Neural crest cell (in vitro differentiated cells): Measurements from ENCODE around the gene HOXD8. TPM values are rescaled to one million over a fixed set of nuclear protein-coding genes. Genes with fewer than 3 reads are reported as not detected.

ENCODE experiments used
- DNase-seq: peaks from one replicate; pipeline ENCODE4 v3.0.0; 2021; ENCODE audit warnings: low read depth, mixed read lengths, low spot score
- H3K27ac Mint-ChIP-seq: one replicate; pipeline ENCODE4 v1.8.0; 2021; ENCODE audit warnings: mild to moderate bottlenecking, mixed read lengths; ENCODE audit not compliant: unreplicated experiment
- H3K27me3 Mint-ChIP-seq: 2 replicates; pipeline ENCODE4 v1.8.0; 2021; ENCODE audit warnings: low read depth, mild to moderate bottlenecking, mixed read lengths
- H3K36me3 Mint-ChIP-seq: 2 replicates; pipeline ENCODE4 v1.8.0; 2021; ENCODE audit warnings: low read depth, mild to moderate bottlenecking, mixed read lengths
- H3K4me1 Mint-ChIP-seq: 2 replicates; pipeline ENCODE4 v1.8.0; 2021; ENCODE audit warnings: mixed read lengths
- H3K4me3 Mint-ChIP-seq: one replicate; pipeline ENCODE4 v1.8.0; 2021; ENCODE audit warnings: mild to moderate bottlenecking, mixed read lengths
- H3K9me3 Mint-ChIP-seq: 2 replicates; pipeline ENCODE4 v1.8.0; 2021; ENCODE audit warnings: mixed read lengths
- total RNA-seq: library from RNA; stranded (reverse); gene quantifications from 2 replicates; pipeline ENCODE4 v1.2.1, GENCODE V29; 2021
- TF ChIP-seq, protein P1 (sequence below): fragments of 200-600 bp; sonication (generic); conservative IDR thresholded peaks from 2 replicates; pipeline ENCODE4 v1.5.0; 2021; ENCODE audit warnings: antibody characterized with exemption, mild to moderate bottlenecking

The HOXD8 gene
- total RNA-seq, 1 donor from 2014 or later = not detected

DNA sequence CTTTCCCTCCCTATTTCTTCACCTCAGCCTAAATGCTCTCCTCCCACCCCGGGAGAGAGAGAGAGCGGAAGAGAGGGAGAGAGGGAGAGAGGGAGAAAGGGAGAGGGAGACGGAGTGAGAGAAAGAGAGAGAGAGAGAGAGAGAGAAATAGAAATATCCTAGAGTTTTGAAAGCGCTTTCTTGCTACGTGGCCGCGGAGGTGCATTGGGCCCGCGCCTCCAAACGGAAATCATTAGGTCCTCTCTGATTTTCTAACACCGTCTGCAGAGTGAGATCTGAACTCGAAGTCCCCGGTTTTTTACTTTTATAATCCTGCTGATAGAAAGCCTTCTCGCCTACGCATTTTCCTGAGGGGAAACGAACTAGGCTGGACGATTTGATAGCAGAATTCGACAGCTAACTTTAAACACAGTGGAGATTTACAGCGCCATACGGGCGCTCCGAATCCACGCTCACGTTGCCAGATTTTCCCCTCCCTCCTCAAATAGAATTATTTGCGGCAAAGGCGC, 44.8 kb upstream of the HOXD8 start:
- H3K36me3 Mint-ChIP-seq = peaks cover 8% of the 10 kb centered on the region
- TF ChIP-seq, protein P1, sequence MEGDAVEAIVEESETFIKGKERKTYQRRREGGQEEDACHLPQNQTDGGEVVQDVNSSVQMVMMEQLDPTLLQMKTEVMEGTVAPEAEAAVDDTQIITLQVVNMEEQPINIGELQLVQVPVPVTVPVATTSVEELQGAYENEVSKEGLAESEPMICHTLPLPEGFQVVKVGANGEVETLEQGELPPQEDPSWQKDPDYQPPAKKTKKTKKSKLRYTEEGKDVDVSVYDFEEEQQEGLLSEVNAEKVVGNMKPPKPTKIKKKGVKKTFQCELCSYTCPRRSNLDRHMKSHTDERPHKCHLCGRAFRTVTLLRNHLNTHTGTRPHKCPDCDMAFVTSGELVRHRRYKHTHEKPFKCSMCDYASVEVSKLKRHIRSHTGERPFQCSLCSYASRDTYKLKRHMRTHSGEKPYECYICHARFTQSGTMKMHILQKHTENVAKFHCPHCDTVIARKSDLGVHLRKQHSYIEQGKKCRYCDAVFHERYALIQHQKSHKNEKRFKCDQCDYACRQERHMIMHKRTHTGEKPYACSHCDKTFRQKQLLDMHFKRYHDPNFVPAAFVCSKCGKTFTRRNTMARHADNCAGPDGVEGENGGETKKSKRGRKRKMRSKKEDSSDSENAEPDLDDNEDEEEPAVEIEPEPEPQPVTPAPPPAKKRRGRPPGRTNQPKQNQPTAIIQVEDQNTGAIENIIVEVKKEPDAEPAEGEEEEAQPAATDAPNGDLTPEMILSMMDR = no peak
- H3K27ac Mint-ChIP-seq = no peak overlapping the region
- peak overlapping the region; percentile 40 for H3K4me3 Mint-ChIP-seq
- H3K4me1 Mint-ChIP-seq = peaks cover 13% of the 10 kb centered on the region
- no peak for DNase-seq
- peaks cover 98% of the 10 kb centered on the region for H3K27me3 Mint-ChIP-seq
- no peaks in the 10 kb centered on the region for H3K9me3 Mint-ChIP-seq

GRCh38 chr2:176085120-176085788, 44.3 kb upstream of the HOXD8 start:
- DNase-seq = no peak
- H3K36me3 Mint-ChIP-seq = peaks cover 8% of the 10 kb centered on the region
- peak overlapping the region; percentile 54 for H3K4me3 Mint-ChIP-seq
- H3K4me1 Mint-ChIP-seq = peaks cover 12% of the 10 kb centered on the region
- TF ChIP-seq, protein P1 = no peak
- H3K27ac Mint-ChIP-seq = no peak overlapping the region
- H3K27me3 Mint-ChIP-seq = peaks cover 100% of the 10 kb centered on the region
- no peaks in the 10 kb centered on the region for H3K9me3 Mint-ChIP-seq

- H3K4me3 Mint-ChIP-seq = peak overlapping the region; percentile 54
- TF ChIP-seq, protein P1 = peak; percentile 63
- DNase-seq = no peak
- peaks cover 9% of the 10 kb centered on the region for H3K4me1 Mint-ChIP-seq
- peaks cover 100% of the 10 kb centered on the region for H3K27me3 Mint-ChIP-seq
- H3K36me3 Mint-ChIP-seq = peaks cover 6% of the 10 kb centered on the region
- no peak overlapping the region for H3K27ac Mint-ChIP-seq
- H3K9me3 Mint-ChIP-seq = no peaks in the 10 kb centered on the region
These were observed 43.4 kb upstream of the HOXD8 start for GRCh38 chr2:176085861-176086771.

GRCh38 chr2:176087330-176088047, 42.0 kb upstream of the HOXD8 start:
- H3K4me3 Mint-ChIP-seq = peak overlapping the region; percentile 77

More at GRCh38 chr2:176087330-176088047, 42.0 kb upstream of the HOXD8 start:
- H3K27me3 Mint-ChIP-seq = peaks cover 98% of the 10 kb centered on the region
- peaks cover 5% of the 10 kb centered on the region for H3K36me3 Mint-ChIP-seq
- no peaks in the 10 kb centered on the region for H3K9me3 Mint-ChIP-seq
- DNase-seq = no peak
- H3K27ac Mint-ChIP-seq = no peak overlapping the region
- TF ChIP-seq, protein P1 = no peak
- H3K4me1 Mint-ChIP-seq = peaks cover 13% of the 10 kb centered on the region
